Stimulated activated CD8-positive, alpha-beta memory T cell treated with anti-CD3 and anti-CD28 coated beads, Interleukin-4, amount 100 ng/mL, for 48 hours (primary cell): ENCODE measurements around the gene CCDC17.

ENCODE experiments used
- DNase-seq: peaks from one replicate; pipeline ENCODE4 v3.0.0-alpha.2; 2020

The CCDC17 gene

DNA sequence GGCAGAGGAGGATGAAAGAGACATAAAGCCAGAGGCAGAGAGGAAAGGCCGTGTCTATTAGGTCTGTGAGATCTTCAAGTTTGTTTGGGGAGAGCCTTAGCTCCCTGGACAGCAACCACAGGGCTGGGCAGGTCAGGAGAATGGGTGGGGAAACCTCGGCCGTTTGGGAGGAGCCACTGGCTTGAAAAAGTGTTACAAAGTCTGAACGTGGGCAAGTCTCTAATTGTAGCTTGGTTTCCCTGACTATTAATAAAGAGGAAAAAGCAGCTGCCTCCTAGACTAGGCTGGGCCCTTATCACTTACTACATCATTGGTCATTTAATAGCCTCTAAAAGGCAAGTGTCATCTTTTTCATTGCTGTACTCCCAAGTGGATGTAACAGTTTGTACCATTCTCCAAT is at the start of gene CCDC17:
Gene CCDC17 (minus strand): TSS at position 83 of the 400 bp plus-strand sequence. CDS start 145 bp downstream, outside the sequence.
- DNase-seq = no peak

DNA sequence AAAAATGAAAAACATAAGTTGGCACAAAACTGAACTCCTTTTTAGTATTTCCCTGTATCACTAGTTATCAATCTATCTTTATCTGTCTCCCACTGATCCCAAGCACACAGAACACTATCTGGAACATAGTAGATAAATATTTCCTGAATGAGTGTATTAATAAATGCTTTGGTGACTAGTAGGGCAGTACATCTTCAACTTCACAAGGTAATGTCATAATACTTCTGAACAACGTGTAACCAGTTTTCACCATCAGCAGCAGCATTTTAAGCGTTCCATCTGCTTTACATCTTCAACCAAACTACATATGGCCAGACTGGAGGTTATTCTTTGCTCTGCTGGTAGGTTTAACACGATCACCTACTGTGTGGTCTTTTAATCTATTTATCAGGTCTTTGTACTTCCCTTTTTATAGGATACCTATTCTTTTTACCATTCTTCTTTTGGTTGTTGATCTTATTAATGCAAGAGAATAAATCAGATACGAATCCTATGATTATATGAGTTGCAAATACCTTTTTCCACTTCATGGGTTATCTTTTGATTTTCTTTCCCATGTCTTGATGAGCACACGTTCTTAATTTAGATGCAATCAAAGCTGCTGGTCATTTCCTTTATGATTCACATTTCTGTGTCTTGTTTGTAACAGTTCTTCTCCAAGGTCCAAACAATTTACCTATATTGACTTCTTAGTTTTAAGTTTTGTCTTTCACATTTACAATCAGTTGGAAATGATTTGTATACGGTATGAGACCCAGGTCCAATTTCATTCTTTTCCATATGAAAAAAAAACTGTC is 46.2 kb upstream of the CCDC17 start:
- DNase-seq = no peak

DNA sequence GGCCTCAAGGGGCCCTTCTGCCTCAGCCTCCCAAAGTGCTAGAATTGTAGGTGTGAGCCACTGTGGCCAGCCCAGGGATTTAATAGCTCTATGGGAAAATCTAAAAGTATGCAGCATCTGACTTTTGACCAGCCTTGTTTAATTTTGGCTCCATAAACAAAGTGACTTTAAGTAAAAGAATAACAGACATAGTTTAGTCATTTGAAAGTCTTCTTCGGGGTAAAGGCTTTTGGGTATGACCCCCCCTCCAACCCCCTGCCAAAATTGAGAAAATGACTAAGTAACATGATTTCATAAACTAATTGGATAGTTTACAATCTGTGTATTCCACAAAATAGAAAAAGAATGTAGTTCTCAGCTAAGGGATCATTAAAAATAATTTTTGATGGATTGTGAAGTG is 45.5 kb upstream of the CCDC17 start:
- DNase-seq = no peak

DNA sequence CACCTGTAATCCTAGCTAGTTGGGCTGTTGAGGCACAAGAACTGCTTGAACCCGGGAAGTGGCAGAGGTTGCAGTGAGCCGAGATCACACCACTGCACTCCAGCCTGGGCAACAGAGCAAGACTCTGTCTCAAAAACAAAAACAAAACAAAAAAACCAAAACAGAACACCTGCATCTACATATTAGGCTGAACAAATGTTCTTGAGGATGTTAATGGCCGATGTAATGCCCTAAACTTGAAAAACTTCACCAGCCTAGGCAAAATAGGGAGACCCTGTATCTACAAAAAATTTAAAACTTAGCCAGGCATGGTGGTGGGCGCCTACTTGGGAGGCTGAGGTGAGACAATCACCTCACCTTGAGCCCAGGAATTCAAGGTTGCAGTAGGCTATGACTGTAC is 44.7 kb upstream of the CCDC17 start:
- no peak for DNase-seq

GRCh38 chr1:45667321-45668111 is 43.7 kb upstream of the CCDC17 start:
- no peak for DNase-seq

GRCh38 chr1:45666836-45667235 is 43.0 kb upstream of the CCDC17 start:
- DNase-seq = no peak

DNA sequence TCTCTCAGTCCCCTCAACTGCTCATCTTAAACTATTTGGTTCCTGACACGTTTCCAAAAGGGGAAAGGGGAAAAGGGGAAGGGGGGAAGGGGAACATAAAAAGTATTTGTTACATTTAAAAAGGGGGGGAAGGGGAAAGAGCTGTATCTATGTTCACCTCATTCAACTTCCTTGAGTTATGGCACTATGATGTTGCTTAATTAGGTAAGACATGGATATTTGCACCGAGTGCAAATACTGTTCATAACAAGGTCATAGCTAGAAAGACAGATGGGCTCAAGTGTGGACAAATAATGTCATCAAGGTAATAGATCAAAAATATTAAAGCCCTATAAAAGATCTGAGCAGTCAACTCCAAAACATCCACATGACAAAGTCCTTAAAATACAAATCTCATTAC is 36.5 kb upstream of the CCDC17 start:
- no peak for DNase-seq

DNA sequence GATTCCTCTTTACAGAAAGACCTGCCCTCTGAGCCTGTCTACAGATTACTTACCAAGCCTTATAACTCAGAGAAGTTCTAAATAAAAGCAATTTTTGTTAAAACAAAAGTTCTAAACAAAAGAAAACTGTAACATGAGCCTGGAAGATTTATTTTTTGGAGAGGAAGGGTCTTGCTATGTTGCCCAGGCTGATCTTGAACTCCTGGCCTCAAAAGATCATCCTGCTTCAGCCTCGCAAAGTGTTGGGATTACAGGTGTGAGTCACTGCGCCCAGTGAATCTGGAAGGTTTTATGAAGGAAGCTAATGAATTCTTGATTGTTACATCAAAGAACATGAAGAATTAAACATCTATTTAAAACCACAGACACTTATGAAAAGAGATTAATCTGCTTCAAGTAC is 35.4 kb upstream of the CCDC17 start:
- DNase-seq = no peak

- no peak for DNase-seq
Observed at GRCh38 chr1:45658171-45658570, 34.3 kb upstream of the CCDC17 start.

GRCh38 chr1:45656573-45657226 is 32.8 kb upstream of the CCDC17 start:
- DNase-seq = no peak

DNA sequence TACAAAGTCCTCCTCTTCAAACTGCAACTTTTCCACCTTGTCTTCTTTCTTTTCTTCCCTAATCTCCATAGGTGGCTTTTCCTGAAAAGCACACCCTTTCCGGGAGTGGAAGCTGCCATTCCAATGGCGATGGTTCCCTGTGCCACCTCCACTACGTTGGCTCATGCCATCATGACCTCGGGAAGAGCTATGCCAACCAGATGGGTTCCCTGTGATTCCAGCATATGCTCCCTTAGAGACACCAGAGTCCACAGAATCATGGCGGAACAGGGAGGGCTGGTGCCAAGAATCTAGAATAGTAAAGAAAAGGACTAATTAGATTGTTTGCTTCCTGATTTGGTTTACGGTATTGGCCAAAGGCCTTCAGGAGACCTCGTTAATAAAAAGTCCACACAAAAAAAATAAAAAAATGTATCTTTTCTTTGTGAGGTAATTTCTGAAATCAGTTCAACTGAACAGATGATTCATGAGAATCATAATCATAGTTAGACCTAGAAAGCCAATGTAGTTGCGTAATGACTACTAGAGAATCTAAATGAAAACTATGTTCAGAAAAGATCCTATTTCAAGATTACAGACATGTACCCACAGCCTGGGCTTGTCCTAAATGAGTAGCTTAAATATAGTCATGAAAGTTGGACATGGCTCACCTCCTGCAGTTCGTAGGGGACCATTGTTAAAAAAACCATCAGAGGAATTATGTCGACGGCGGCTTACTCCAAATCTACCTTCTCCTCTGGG is 30.9 kb upstream of the CCDC17 start:
- no peak for DNase-seq

DNA sequence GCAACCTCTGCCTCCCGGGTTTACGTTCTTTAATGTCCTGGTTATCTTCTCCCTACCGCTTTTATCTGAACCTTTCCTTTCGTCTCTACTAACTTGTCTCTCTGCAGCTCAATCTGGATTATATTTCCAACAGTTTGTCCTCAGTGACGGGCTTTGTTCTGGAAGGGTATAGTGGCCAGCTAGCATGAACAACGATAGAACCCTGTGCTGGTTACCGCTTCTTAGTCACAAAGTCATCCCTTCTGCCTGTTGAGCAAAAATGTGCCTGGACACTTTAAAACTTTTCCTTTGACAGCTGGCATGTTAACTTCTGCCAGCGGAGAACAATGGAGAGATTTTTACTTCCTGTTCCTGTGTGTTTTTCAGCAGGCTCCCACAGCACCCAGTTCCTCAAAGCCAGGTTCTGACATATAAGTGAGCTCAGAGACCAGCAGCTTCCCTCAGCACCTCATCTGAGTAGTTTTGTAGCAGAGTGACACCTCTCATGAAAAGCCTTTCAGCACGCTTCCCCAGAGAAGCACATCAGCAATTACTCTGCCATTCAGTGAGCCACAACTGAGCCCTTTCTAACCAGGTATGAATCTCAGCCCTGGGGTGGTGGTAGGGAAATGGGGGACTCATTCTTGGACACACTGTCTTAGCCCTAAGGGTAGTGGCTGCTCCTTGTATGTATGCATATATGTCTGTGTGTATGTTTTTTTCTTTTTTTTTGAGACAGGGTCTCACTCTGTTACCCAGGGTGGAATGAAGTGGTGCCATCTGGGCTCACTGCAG is 23.6 kb upstream of the CCDC17 start:
- DNase-seq = no peak

- no peak for DNase-seq
Observed at GRCh38 chr1:45644661-45645060, 20.8 kb upstream of the CCDC17 start.

GRCh38 chr1:45643978-45644377 is 20.1 kb upstream of the CCDC17 start:
- DNase-seq = no peak

GRCh38 chr1:45643321-45643720 is 19.5 kb upstream of the CCDC17 start:
- DNase-seq = no peak

GRCh38 chr1:45640293-45640692 is 16.4 kb upstream of the CCDC17 start:
- DNase-seq = no peak

DNA sequence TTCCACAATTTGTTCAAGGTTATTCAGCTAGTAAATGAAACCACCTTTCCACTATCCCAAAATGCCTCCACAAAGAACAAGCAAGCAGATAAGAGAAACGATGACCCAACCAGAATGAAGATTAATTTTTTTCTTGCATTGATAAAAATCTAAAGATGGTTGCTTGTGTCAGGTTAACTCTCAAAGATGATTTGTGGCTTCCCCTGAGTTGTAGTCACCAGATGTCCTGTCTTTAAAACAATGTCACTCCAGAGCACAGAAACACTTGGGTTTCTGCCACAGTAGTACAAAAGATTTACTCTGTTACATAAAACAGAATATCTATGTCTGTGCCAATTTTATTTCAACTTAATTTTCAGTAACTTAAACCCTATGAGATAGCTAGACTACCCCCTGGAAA is 11.4 kb upstream of the CCDC17 start:
- no peak for DNase-seq

GRCh38 chr1:45630429-45630828 is 6.6 kb upstream of the CCDC17 start:
- no peak for DNase-seq

DNA sequence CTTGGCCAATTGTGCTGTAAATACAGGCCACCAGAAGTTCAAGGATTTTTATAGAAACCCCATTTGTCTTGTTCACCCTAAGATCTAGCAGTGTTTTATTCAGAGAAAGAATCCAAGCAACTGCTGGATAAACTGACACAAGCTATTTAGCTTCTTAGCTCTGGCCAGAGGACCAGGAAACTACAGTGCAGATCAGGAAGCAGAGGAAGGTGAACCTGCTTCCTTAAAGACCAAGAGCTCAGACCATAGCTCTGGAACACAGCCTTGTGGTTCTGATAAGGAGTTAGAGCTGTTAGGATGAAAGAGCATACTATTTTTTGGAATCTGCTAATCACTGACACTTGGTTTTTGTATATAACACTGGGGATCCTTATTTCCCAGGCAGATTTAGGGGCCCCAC is 5.2 kb upstream of the CCDC17 start:
- no peak for DNase-seq

DNA sequence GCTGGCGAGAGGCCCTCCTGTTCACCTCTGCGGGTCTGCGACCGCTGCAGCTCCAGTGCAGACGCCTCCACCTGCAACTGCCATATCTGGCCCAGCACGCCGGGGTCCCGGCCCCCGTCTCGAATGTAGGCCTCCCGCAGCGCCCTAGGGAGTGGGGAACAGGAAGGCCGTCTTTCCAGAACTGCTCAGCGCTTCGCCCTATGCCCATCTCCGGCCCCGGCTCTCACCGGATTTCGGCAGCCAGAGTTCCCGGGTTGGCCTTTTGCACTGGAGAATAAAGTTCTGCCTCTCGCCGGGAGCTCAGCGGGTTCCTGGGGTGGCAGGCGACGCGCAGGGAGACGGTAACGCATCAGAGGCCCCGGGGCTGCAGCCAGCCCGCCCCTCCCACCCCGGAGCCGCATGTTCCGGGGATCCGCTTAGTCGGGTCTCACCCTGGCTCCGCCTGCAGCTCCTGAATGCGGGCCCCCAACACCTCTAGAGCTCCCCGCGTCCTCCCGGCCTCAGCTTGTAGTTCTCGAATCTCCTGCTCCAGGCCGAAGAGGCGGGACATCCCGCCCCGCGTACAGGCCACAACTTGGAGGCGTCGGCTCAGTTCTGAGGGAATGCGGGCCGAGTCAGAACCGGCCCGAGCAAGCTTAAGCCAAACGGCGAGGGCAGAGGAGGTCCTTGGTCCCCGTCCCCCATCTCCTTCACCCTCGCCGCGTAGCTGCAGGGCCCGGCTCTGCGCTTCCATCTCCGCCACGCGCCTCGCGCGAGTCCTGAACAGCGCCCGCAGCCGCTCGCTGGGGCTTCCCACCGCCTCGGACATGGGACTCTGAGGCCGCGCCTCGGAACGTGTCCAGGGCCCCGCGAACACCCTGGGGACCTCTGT is 1.1 kb downstream of the CCDC17 start:
- no peak for DNase-seq

GRCh38 chr1:45621895-45622523 is 1.8 kb downstream of the CCDC17 start:
- DNase-seq = no peak
